GM12878 (cell line): Measurements from ENCODE around the gene SLC25A36. TPM values are rescaled to one million over a fixed set of nuclear protein-coding genes. Genes with fewer than 3 reads are reported as not detected.
A peak's percentile ranks its signal among the peaks of the same experiment; 100 is the strongest.

Experiments
- BCLAF1 ChIP-seq: fragments of 450-650 bp; IDR thresholded peaks from 2 replicates; pipeline ENCODE4 v1.6.1; 2017; ENCODE audit warnings: antibody characterized with exemption, mild to moderate bottlenecking, moderate library complexity
- DPF2 ChIP-seq: fragments of 450-650 bp; IDR thresholded peaks from 2 replicates; pipeline ENCODE4 v1.6.1; 2017; ENCODE audit warnings: mild to moderate bottlenecking
- E4F1 ChIP-seq: fragments of 450-650 bp; IDR thresholded peaks from 2 replicates; pipeline ENCODE4 v1.6.1; 2018; ENCODE audit warnings: borderline replicate concordance, mild to moderate bottlenecking; ENCODE audit not compliant: partially characterized antibody
- FOS ChIP-seq: IDR thresholded peaks from 3 replicates; pipeline ENCODE4 v1.6.1; 2011; ENCODE audit warnings: borderline replicate concordance; ENCODE audit not compliant: insufficient read length; ENCODE audit errors: extremely low read depth
- JUND ChIP-seq: IDR thresholded peaks from 2 replicates; pipeline ENCODE4 v1.6.1; 2012; ENCODE audit warnings: low read depth, mild to moderate bottlenecking, low read length, improper control_type of control experiment, moderate library complexity
- MAX ChIP-seq: IDR thresholded peaks from 2 replicates; pipeline ENCODE4 v1.6.1; 2012; ENCODE audit warnings: low read depth, low read length, improper control_type of control experiment
- MEF2B ChIP-seq: fragments of 450-650 bp; IDR thresholded peaks from 2 replicates; pipeline ENCODE4 v1.6.1; 2018; ENCODE audit warnings: mild to moderate bottlenecking, moderate library complexity; ENCODE audit not compliant: partially characterized antibody, poor library complexity, severe bottlenecking
- NR2F1 ChIP-seq: fragments of 450-650 bp; conservative IDR thresholded peaks from 2 replicates; pipeline ENCODE4 v1.6.1; 2017; ENCODE audit warnings: mild to moderate bottlenecking
- POLR2A ChIP-seq: IDR thresholded peaks from 2 replicates; pipeline ENCODE4 v1.6.1; 2011; ENCODE audit warnings: low read depth, mild to moderate bottlenecking, low read length
- POU2F2 ChIP-seq: IDR thresholded peaks from 3 replicates; pipeline ENCODE4 v1.6.1; 2011; ENCODE audit warnings: low read depth, mild to moderate bottlenecking, low read length, borderline replicate concordance
- SMARCA5 ChIP-seq: fragments of 450-650 bp; IDR thresholded peaks from 2 replicates; pipeline ENCODE4 v1.6.1; 2017; ENCODE audit warnings: mild to moderate bottlenecking
- TCF12 ChIP-seq: IDR thresholded peaks from 2 replicates; pipeline ENCODE4 v1.6.1; 2011; ENCODE audit warnings: low read depth, mild to moderate bottlenecking, low read length
- USF1 ChIP-seq: IDR thresholded peaks from 2 replicates; pipeline ENCODE4 v1.6.1; 2011; ENCODE audit warnings: borderline replicate concordance, low read depth, mild to moderate bottlenecking, moderate library complexity, mixed read lengths, low read length; ENCODE audit not compliant: insufficient read depth; ENCODE audit errors: extremely low read length
- ZBTB11 ChIP-seq: fragments of 450-650 bp; formaldehyde crosslinking; IDR thresholded peaks from 2 replicates; pipeline ENCODE4 v1.5.0; 2022; ENCODE audit warnings: mild to moderate bottlenecking, missing genetic modification characterization
- ZBTB33 ChIP-seq: fragments of 450-650 bp; IDR thresholded peaks from 2 replicates; pipeline ENCODE4 v1.6.1; 2017; ENCODE audit warnings: mild to moderate bottlenecking
- ZSCAN29 ChIP-seq: fragments of 450-650 bp; IDR thresholded peaks from 2 replicates; pipeline ENCODE4 v1.6.1; 2017; ENCODE audit warnings: mild to moderate bottlenecking, moderate library complexity
- polyA plus RNA-seq, 11 experiments: library from polyadenylated mRNA; depleted of rRNA in 4 of 11; unstranded in 6 of 11; stranded (reverse) in 5 of 11; fragments of >200 nt; fragmentation: Nextera tagmentation in 4 of 11; fragmentation: Illumina TruSeq in 1 of 11; extraction: Ambion mirVana in 4 of 11; extraction: Trizol in 1 of 11; gene quantifications; 1 replicate in 1 of 11; 2 replicates in 10 of 11; pipeline versions ENCODE4 v1.2.1 to v1.2.3, GENCODE V29; 2011 to 2016; ENCODE audit warnings: inconsistent platforms in 2 of 11, missing spikeins in 2 of 11, low read depth in 1 of 11
- total RNA-seq, 4 experiments: library from RNA; depleted of rRNA in 3 of 4; stranded (reverse); fragments of >200 nt in 3 of 4; fragmentation: Illumina TruSeq in 1 of 4; extraction: Trizol in 1 of 4; gene quantifications; 2 replicates each; pipeline versions ENCODE4 v1.2.1 to v1.2.3, GENCODE V29; 2013 to 2021

SLC25A36 gene
- total and polyA plus RNA-seq, 10 of the 15 experiments (the other 5 are each of a cell fraction or from before 2014, with no cell fraction given): 13.0 to 183 (median 47.7) TPM

GRCh38 chr3:140941434-140942220 lies at the start of gene SLC25A36 (continued):
- TF ChIP-seq BCLAF1 (no peak), MAX (peak; percentile 93), MEF2B (peak; percentile 71), TCF12 (0 out of 2 replicates have a peak, but pooled peaks have one; percentile 33), DPF2 (peak; percentile 34; the same call in 1 of the 2 replicates), USF1 (peak; percentile 69), FOS (no peak), JUND (0 out of 2 replicates have a peak, but pooled peaks have one; percentile 15), ZBTB33 (no peak), ZSCAN29 (peak; percentile 63; the same call in 1 of the 2 replicates), E4F1 (peak; percentile 53), POU2F2 (peak; percentile 71; the same call in 1 of the 3 replicates), NR2F1 (peak; percentile 95), SMARCA5 (no peak), ZBTB11 (CRISPR knock-in tag) (no peak), POLR2A (peak; percentile 99)
